Smooth muscle cell (in vitro differentiated cells): ENCODE measurements around the gene RSRC1. TPM values are rescaled to one million over a fixed set of nuclear protein-coding genes. Genes with fewer than 3 reads are reported as not detected.

Experiments
- DNase-seq: peaks from one replicate; lab custom pipeline; 2025; ENCODE audit not compliant: unreplicated experiment; lab: John Stamatoyannopoulos, UW
- H2AFZ ChIP-seq: fragments of 200-600 bp; sonication (generic); 2 replicates; pipeline ENCODE4 v1.6.0; 2016; ENCODE audit warnings: antibody characterized with exemption, low read depth, mild to moderate bottlenecking
- H3F3A ChIP-seq: fragments of 200-600 bp; sonication (generic); 2 replicates; pipeline ENCODE4 v1.6.0; 2017; ENCODE audit warnings: antibody characterized with exemption, low read depth
- H3K27ac ChIP-seq: fragments of 200-600 bp; sonication (generic); 2 replicates; pipeline ENCODE4 v1.5.1; 2016; ENCODE audit warnings: low read depth, mild to moderate bottlenecking
- H3K27me3 ChIP-seq: fragments of 200-600 bp; sonication (generic); 2 replicates; pipeline ENCODE4 v1.6.1; 2016; ENCODE audit warnings: low read depth, mild to moderate bottlenecking
- H3K36me3 ChIP-seq: fragments of 200-600 bp; sonication (generic); 2 replicates; pipeline ENCODE4 v1.5.1; 2016; ENCODE audit warnings: low read depth
- H3K4me1 ChIP-seq: fragments of 200-600 bp; sonication (generic); 2 replicates; pipeline ENCODE4 v1.5.1; 2016; ENCODE audit warnings: low read depth
- H3K4me2 ChIP-seq: fragments of 200-600 bp; sonication (generic); 2 replicates; pipeline ENCODE4 v1.6.0; 2016; ENCODE audit warnings: mild to moderate bottlenecking
- H3K4me3 ChIP-seq: fragments of 200-600 bp; sonication (generic); 2 replicates; pipeline ENCODE4 v1.5.1; 2016; ENCODE audit warnings: mild to moderate bottlenecking
- H3K79me2 ChIP-seq: fragments of 200-600 bp; sonication (generic); 2 replicates; pipeline ENCODE4 v1.6.0; 2016; ENCODE audit warnings: low read depth, mild to moderate bottlenecking
- H3K9ac ChIP-seq: fragments of 200-600 bp; sonication (generic); 2 replicates; pipeline ENCODE4 v1.6.0; 2016; ENCODE audit warnings: low read depth
- H3K9me3 ChIP-seq: fragments of 200-600 bp; sonication (generic); replicated peaks from 2 replicates; pipeline ENCODE4 v1.5.1; 2016; ENCODE audit warnings: low read depth
- H4K20me1 ChIP-seq: fragments of 200-600 bp; sonication (generic); 2 replicates; pipeline ENCODE4 v1.6.0; 2016; ENCODE audit warnings: low read depth
- CTCF ChIP-seq: fragments of 200-600 bp; sonication (generic); IDR thresholded peaks from 2 replicates; pipeline ENCODE4 v1.5.1; 2017; ENCODE audit warnings: borderline replicate concordance, mild to moderate bottlenecking, antibody characterized with exemption; ENCODE audit not compliant: insufficient read depth, poor library complexity, severe bottlenecking
- WGBS: methylation state at CpG from one replicate; pipeline ENCODE4 v1.1.7; 2016; ENCODE audit warnings: low lambda C conversion rate; 5-methylcytosine and 5-hydroxymethylcytosine counted together
- polyA plus RNA-seq: library from polyadenylated mRNA; unstranded; fragments of >200 nt; fragmentation: Nextera tagmentation; extraction: Ambion mirVana; gene quantifications from 2 replicates; pipeline ENCODE4 v1.2.1, GENCODE V29; 2016
- total RNA-seq: library from RNA; depleted of rRNA; stranded (reverse); fragments of >200 nt; gene quantifications from 2 replicates; pipeline ENCODE4 v1.2.3, GENCODE V29; 2014

Gene RSRC1
- total and polyA plus RNA-seq, 2 experiments from 2014 or later, result 18.5 to 43.9 TPM

- Histone ChIP-seq H3K27me3 (no peaks in the 10 kb centered on the region), H2AFZ (no peak overlapping the region)
- WGBS, result 80% methylated on average over 7 of the region's 7 CpGs
These were observed 463.8 kb downstream of the RSRC1 start for GRCh38 chr3:158573714-158574113.

GRCh38 chr3:158574646-158575045, 464.8 kb downstream of the RSRC1 start:
- no peaks in the 10 kb centered on the region for H3F3A ChIP-seq
- H3K36me3 ChIP-seq, result no peaks in the 10 kb centered on the region
- no peak overlapping the region for H3K27ac ChIP-seq
- no peak for DNase-seq
- H3K9me3 ChIP-seq, result no peaks in the 10 kb centered on the region
- no peak overlapping the region for H2AFZ ChIP-seq
- H3K27me3 ChIP-seq, result no peaks in the 10 kb centered on the region
- H3K79me2 ChIP-seq, result no peaks in the 10 kb centered on the region
- 95% methylated on average over 1 of the region's 1 CpG for WGBS
- H3K4me1 ChIP-seq, result no peaks in the 10 kb centered on the region
- peaks cover 2% of the 10 kb centered on the region for H4K20me1 ChIP-seq
- H3K9ac ChIP-seq, result no peak overlapping the region
- no peak overlapping the region for H3K4me2 ChIP-seq
- H3K4me3 ChIP-seq, result no peak overlapping the region
- no peak for TF ChIP-seq CTCF

More at GRCh38 chr3:158573714-158574113, 463.8 kb downstream of the RSRC1 start:
- no peaks in the 10 kb centered on the region for H4K20me1 ChIP-seq
- H3K9me3 ChIP-seq, result no peaks in the 10 kb centered on the region
- H3F3A ChIP-seq, result no peaks in the 10 kb centered on the region
- no peak overlapping the region for H3K9ac ChIP-seq
- no peak for TF ChIP-seq CTCF
- H3K4me1 ChIP-seq, result no peaks in the 10 kb centered on the region
- no peak overlapping the region for H3K27ac ChIP-seq
- H3K4me2 ChIP-seq, result no peak overlapping the region
- no peak for DNase-seq
- no peaks in the 10 kb centered on the region for H3K79me2 ChIP-seq
- no peak overlapping the region for H3K4me3 ChIP-seq
- no peaks in the 10 kb centered on the region for H3K36me3 ChIP-seq

- H3K4me1 ChIP-seq, result no peaks in the 10 kb centered on the region
- H4K20me1 ChIP-seq, result no peaks in the 10 kb centered on the region
- H3K36me3 ChIP-seq, result no peaks in the 10 kb centered on the region
- no peaks in the 10 kb centered on the region for H3K79me2 ChIP-seq
- no peak overlapping the region for H3K4me2 ChIP-seq
- no peaks in the 10 kb centered on the region for H3F3A ChIP-seq
- no peaks in the 10 kb centered on the region for H3K9me3 ChIP-seq
- H2AFZ ChIP-seq, result no peak overlapping the region
- no peak overlapping the region for H3K27ac ChIP-seq
- no peak for DNase-seq
- no peak for TF ChIP-seq CTCF
- no peak overlapping the region for H3K9ac ChIP-seq
- no peak overlapping the region for H3K4me3 ChIP-seq
- H3K27me3 ChIP-seq, result no peaks in the 10 kb centered on the region
These were observed 480.3 kb downstream of the RSRC1 start for GRCh38 chr3:158590223-158590622.

Other genes with a start within 250 kb of the RSRC1 start
- gene SHOX2, start 3.7 kb upstream of the RSRC1 start, total RNA-seq, result 1.2 and 1.4 TPM in 2 replicates
- gene SHOX2, start 3.7 kb upstream of the RSRC1 start, polyA plus RNA-seq, result 1.6 and 3.1 TPM in 2 replicates